Measurements from ENCODE around the gene SLCO2A1.

SLCO2A1 gene

DNA sequence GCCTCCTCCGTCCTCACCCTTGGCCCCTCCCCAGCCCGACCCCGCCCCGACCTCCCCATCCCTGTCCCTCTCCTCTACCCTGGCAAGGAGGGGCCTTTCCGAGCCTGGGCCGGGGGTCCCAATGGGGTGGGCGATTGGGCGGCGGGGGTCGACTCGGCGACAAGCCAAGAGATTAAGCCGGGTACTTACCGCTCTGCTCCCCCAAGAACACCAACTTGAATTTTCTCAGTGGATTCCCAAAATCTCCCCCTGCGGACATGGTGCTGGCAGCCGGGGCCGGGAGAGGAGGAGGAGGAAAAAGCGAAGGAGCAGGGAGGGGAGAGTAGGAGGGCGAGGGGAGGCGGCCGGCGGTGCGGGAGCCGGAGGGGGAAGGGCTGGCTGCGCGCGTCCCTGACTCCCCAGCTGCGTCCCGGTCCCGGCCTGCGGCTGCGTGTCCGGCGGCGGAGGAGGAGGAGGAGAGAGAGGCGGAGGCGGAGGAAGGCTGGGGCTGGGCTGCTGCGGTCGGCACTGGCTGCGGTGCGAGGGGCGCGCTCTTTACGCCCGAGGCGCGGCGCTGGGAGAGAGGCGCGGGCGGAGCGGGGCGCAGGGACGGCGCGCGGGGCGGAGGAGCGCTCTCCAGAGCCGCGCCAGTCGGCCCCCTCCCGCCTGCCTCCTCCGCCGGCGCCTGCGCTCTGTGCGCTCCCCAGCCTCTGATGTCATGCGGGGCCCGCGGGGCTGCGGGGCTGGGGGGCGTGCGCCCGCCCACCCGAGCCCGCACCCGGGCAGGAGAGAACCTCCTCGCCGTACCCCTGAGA is 134.3 kb downstream of the SLCO2A1 start, which contains the start of gene RAB6B:
RAB6B (minus strand) TSS at position 675 of the 794 bp plus-strand sequence; CDS start at position 259, 416 bp downstream.
- DNase-seq, result no peak

DNA sequence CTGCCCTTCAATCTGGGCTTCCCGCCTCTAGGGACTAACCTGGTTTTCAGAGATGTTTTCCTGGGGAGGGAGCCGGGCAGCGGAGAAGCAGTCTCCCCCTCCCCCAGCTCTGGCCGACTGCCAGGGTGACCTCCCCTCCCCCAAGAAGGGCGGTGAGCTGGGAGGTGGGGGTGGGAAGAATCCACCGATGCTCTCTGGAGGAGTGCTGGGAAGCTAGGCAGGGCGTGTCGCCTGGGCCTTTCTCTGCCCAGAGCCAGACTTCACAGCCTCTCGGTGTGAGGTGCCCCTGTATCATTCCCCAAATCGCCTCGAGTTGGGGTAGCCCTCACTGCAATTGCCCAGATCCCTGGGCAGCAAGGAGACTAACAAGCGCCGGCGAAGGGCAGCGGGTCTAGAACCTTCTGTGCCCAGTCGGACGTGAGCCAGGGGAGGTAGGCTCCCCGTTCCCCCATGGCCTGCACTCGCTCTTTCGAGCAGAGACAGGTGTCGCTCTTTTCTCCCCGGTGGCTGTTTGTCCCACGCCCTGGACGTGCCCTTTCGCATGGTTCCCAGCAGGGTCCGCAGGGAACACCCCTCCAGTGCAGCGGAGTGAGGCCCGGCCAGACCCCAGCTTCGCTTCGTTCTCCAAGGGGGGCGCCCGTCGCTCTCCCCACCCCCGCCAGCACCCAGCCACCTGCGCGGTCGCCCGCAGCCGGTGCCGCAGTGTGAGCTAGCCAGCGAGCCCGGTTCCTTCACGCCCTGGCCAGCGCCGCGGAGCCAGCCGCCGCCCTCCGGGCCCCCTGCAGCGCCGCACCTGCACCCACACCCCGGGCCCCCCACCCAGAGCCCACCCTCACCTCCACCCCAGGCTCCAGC is 135.1 kb downstream of the SLCO2A1 start:
- DNase-seq, result no peak

DNA sequence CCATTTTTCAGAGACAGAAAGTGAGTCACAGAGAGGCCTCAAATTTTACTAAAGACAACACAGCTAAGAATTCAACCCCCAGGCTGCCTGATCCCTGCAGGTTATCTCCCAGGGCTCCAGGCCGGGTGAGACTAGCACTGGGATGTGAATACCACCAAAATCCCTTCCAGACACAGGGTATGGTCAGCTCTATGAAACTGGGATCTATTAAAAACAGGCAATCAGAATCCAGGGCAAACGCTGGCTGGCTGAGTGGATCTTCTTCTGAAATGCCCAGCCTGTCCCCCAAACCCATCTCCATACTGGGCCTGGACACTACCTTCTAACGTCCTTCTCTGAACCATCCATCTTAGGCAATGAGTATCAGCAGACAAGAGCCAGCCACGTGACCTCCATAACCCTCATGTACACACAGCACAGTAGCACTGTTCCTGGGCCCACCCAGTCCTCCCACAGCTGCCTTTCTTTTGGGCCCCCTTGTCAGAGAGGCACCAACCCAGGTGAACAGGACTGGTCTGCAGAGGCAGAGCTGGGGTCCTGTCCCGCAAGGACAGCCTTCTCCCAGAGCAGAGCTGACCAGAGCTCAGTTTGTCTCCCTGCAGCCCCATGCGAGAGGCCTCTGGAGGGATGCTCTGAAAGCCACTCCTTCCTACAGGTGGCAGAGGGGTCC is 135.9 kb downstream of the SLCO2A1 start:
- DNase-seq, result no peak

DNA sequence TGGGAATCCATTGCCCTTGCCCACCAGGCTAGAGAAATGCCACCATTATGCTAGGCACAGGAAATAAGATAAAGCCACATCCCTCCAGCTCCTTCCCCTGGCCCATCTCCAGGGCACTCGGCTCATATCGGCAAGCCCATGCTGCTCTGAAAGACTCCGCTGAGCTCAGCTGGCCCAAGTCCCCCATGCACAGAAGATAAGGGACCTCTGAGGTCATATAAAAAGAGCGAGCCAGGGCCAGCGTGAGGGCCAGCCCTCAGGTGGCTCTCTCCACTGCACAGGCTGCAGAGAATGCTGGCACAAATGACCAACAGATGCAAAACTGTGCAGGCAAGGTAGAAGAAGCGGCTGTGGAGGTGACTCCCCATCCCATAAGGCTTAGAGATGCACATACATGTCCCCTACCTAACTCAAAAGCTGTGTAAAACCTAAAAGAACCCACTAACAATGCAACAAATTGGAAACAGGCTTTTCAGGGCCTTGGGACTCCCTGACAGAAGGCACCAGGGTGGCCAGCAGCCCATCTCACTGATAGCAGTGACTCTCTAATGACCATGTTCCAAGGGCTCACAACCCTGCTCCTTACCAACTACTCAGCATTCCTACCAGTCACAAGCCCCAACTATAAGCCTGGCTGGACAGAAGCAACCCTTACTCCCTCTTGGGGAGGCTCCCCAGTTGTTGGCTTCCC is 137.0 kb downstream of the SLCO2A1 start:
- no peak for DNase-seq

DNA sequence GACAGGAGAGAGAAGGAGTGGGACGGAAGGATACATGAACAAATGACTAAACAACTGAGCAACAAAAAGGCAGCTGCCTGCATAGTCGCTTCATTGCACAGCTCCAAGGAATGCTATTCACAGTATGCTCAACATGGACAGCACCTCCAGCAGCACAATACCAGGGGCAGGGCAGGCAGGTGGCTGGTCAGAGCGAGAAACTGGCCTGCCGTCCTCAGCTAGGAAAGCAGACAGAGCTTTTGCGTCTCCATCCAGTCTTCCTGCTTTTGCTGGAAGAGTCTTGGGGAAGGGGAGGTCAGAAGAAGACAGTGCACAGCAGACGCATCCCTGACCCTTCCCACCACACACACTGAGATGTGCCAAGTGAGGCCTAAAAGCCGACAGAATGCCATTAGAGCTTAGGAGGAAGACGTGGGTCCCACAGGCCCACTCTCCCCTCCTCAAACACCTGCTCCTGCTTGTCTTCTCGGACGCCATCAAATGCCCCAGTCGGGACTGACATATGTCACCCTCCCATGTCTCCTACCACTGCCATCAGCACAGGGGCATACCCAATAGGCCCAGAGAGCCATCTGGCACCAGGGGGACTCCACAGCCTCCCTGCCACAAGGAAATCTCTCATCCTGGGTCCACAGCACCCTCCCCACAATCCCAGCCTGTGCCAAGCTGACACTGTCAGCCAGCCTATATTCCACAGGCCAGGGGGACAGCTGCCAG is 137.9 kb downstream of the SLCO2A1 start:
- DNase-seq, result no peak

DNA sequence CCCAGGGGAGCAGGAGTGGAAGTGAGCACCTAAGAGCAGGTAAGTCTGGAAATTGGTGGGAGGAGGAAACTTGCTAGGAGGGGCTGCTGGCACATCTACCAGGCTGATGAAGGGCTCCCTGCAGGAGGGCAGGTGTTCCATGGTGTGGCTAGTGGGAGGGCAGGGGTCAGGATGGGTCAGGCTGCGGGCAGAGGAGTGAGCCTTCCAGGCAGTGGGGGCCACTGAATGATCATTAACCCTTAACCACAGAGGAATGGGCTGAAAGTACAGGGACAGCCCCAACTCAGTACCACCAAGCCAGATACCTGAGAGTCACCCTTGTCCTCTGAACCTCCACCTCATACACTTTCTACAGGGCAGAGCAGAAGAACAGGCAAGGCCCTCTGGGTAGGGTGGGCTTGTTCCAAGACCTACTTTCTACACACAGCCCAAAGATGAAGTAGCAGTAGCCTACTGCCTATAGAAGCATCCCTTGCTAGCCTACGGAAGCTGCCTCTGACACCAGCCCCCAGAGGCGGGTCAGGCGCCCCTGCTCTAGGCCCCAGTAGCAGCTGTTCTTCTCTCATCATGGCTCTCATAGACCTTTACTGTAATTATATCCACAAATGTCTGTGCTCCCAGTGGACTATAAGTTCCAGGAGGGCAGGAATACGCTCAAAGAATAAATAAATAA is 138.6 kb downstream of the SLCO2A1 start:
- no peak for DNase-seq

DNA sequence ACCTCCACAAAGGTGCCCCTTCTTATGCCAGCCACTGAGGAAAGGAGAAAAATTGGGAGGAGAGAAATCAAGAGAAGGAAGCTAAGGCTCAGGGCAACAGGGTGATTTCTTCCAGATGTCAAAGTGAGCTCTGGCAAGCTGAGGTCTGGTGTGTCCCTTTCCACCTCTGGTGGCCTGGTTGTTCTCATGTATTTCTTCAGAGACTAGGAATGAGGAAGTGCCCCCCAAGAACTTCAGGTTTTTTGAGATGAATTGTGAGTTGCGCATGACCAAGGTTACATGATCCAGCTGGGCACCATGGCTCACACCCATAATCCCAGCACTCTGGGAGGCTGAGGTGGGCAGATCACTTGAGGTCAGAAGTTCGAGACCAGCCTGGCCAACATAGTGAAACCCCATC is 139.7 kb downstream of the SLCO2A1 start:
- DNase-seq, result no peak

DNA sequence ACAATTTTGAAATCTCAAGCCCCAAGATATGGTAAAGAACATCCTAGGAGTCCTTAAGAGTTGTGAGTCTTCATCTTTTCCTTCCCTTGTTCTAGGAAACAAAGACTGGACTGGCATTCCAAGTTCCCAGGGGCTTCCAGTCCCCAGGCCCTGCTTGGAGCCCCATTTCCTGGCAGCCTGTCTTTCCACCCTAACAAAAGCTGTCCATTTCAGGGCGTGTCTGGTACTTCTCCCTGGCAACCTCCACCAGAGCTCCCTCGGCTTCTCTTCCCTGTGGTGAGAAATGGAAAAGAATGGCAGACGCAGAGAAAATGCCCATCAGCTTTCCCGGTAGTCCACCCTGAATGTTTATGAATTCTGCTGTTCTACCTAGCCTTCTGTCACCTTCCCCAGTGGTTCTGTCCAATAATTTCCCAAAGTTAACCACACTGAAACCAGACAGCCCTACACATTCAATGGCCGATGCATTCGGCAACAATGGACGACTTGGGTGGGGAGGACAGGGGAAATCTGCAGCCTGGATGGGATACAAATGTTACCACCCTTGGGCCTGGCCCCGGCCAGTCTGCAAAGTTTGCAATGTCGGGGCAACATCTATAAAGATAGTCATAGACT is 140.9 kb downstream of the SLCO2A1 start:
- DNase-seq, result no peak

DNA sequence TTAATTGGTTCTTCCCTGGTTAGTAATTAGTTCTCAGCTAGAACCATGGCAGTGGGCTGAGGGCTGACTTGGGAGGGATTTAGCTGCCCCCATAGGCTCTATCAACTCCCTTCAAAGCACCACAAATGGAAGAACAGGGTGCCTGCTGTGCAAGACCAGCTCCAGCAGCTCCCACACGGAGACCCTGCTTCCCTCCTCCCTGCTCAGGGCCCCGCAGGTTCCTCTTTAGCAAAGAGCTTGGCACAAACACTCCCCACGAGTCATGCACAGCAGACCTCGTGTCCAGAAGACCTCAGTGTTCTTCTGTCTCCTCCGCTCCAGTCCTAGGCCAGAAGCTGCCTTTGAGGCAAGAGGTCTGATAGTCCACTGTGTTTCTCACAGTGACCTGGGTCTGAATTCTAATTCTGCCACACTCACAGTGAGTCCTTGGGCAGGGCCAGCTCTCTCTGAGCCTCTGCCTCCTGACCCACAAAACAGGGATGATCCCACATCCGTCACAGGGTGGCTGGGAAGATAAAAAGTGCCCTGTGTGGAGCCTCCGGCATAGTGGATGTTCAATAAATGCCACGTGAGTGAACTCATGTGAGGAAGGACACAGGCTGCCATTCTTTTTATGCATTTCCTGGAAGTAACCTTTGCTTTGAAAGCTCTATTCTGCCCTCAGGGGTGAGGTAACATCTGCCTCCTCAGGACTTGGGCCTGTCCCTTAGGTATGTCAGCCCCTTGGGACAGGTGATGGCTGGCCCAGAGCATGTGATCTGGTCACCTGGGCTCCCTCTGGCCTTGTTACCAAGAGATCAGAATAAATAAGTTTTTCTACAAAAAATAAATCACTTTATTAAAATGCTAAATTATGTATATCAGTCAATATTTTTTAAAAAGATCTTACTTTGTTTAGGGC is 141.7 kb downstream of the SLCO2A1 start:
- no peak for DNase-seq

DNA sequence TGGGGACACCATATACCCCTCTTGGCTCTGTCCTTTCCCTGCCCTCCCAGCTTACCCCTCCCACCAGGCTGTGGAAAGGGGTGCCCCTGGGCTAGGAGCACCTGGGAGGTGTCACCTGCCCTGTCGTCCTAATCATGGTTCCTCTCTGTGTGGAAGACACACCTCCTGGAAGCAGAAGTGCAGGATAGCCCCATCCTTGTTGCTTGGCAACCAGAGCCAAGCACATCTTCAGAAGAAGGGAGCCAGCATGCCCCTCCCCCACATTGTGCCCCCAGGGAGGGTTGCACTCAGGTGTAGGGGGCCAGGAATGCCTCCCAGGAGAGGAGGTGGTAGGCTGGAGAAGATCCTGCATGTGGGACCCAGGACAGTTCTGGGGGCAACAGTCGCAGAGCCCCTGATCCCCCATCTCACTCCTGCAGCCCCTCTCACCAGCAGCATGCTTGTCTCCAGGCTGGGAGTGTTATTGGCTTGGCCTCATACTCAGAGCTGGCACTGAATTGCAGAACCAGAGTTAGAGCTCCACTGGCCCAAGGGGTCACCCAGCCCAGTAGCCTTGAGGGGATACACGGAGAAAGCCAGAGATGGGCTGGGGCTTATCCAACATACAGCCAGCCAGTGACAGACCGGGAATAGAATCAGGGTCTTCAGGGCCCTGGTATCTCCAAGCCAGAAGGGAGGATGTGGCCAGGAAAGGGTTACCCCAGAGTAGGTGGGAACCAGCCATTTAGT is 142.5 kb downstream of the SLCO2A1 start:
- no peak for DNase-seq

DNA sequence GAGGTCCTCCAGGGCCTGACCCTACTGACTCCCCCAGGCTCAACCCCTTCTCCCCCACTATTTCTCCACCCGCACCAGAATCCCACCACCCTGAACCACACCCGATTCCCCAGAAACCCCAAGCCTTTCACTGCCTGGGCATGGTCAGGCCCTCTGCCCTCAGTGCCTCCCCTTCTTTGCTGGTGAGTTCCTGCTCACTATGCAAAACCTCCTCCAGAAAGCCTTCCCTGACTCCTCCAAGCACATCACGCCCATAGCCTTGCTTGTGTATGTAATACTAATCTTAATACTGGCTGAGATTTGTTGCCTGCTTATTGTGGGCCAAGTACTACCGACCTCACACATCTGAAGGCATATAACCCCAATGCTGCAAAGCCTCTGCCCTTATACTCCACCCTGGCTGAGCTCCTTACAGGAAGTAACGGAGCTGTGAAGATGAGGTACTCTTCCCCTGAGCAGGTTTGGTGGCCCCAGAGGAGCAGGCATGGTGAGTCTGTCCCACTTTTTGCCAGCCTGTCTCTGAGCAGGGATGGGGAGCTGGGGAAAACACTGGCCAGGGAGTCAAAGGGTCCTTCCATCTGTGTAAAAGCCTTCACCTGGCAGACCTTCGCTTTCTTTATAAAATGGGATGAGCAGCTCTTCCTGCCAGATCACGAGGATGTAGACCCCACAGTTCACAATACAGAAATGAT is 143.5 kb downstream of the SLCO2A1 start:
- no peak for DNase-seq

DNA sequence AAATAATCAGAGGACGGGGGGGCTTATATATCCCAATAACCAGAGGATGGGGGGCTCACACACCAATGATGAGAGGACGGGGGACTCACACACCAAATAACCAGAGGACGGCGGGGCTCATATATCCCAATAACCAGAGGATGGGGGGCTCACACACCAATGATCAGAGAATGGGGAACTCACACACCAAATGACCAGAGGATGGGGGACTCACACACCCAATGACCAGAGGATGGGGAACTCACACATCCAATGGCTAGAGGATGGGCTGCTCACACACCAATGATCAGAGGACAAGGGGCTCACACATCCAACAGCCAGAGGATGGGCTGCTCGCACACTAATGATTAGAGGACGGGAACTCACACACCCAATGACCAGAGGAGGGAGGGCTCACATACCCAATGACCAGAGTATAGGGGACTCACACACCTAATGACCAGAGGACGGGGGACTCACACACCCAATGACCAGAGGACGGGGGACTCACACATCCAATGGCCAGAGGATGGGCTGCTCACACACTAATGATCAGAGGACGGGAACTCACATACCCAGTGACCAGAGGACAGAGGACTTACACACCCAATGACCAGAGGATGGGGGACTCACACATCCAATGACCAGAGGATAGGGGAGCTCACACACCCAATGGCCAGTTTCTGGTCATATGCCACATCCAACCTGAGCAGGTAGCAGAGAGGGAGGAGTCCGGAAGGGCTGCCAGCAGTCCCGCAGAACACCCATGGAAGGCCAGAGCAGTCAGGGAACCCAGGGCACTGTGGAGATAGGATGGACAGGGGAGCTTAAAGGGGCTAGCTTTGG is 144.6 kb downstream of the SLCO2A1 start:
- no peak for DNase-seq

DNA sequence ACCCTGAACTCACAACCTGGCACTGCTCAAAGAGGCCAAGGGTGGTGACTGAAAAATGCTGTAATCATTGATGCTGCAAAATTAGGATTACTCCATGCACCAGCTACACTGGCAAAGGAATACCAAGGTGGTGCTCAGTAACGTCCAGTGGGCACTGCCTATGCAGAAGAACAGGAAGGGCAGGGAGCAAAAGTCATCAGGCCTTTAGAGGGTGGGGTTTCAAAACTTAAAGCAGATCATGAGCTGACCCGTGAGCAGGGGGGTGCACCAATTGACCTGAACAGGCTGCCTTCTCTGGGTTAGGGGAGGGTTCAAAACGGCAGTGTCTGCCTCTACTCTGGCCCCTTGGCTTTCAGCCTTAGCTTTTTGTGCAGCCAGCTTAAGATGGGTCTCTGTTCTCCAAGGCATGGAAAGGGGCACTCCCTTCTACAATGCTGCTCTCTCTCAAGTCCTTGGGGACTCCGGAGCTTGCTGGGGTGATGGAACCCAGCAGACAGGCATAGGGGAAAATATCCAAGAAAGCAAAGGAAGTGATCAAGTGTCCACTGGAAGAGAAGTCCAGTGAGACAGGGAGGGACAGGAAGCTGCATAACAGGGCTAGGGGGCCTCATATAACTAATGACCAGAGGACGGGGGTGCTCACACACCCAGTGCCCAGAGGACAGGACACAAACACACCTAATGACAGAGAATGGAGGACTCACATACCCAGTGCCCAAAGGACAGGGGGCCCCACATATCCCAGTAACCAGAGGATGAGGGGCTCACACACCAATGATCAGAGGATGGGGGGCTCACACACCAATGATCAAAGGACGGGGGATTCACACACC is 145.5 kb downstream of the SLCO2A1 start:
- no peak for DNase-seq

DNA sequence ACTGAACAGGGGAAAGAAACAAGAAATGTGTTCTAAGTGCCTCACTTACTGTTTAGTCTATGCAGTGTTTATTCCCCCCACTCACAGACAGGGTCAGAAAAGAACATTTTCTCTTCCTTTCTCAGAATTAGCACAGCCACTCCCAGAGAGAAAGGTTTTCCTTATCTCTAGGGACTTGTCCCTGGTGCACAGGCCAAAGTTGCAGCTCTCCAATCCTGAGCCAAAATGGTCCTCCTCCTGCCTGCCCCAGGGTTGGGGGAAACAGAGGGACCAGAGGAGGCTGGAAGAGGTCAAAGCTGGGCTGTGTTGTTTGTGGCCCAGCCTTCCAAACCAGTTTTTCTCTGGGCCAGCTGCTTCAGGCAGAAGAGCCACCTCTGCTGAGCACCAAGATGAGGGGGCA is 146.1 kb downstream of the SLCO2A1 start:
- no peak for DNase-seq

DNA sequence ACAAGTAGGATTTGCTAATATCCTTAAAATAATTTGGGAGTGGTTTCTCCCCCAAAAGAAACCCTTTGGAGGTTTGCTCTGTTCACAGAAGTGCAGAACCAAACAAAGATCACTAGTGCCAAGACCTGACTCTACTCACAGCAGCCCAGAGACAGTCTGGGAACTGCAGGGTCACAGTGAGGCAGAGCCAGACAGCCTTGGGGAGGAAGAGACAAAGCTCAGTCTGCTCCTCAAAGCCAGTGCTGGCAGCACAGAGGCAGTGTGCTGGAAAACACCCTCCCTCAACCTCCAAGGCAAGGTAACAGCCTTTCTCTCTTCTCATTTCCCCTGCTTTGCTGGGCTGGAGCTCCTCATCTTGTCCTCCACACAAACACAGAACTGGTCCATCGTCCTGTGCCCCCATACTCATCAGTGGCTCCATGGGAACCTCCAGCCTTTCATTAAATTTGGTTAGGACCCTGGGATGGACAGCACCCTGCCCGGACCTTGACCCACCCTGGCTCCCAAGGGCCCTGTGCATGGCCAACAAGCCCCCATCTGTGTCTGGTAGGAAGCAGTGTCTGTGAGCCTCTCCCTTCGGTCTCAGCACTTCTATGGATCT is 146.6 kb downstream of the SLCO2A1 start:
- no peak for DNase-seq

All from stimulated activated CD4-positive, alpha-beta T cell treated with anti-CD3 and anti-CD28 coated beads, Interleukin-1b, Interleukin-23, amount 100 ng/mL, for 48 hours (primary cell).